ENCODE measurements around the gene TSGA10.

- TF ChIP-seq CTCF (IDR thresholded peaks at IDR 0.05) (no peak), POLR2A (IDR thresholded peaks at IDR 0.05) (no peak)
These were observed 82.2 kb downstream of the TSGA10 start for GRCh38 chr2:99072551-99072950.

Measured in lower leg skin (tissue), 3 donors.